ENCODE results near the gene MAX. TPM values are rescaled to one million over a fixed set of nuclear protein-coding genes. Genes with fewer than 3 reads are reported as not detected.

The MAX gene
- total RNA-seq, 1 experiment from 2014 or later = 68.9 TPM

DNA sequence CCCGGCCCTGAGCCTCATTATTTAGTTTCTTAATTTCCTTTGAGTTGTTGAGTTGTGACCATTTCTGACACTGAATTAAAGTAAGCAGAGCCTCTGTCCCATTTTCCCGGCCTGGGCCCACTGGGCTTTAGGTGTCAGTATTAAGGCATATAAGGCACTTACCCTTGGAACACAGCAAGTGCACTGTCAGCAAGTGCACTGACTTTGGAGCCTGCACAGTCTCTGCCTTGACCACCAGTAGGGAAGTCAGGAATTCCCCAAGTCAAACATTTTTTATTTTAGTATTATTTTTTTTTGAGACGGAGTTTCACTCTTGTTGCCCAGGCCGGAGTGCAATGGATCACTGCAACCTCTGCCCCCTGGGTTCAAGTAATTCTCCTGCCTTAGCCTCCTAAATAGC lies 56.6 kb downstream of the MAX start:
- Histone ChIP-seq H4K20me1 (ENCODE audit: low read length) (no peaks in the 10 kb centered on the region), H3K27me3 (ENCODE audit: low read length) (no peaks in the 10 kb centered on the region), H3K9ac (ENCODE audit: low read length) (no peak overlapping the region), H2AFZ (ENCODE audit: low read length) (no peak overlapping the region), H3F3A (ENCODE audit: low read length, unreplicated experiment) (no peaks in the 10 kb centered on the region), H3K4me2 (ENCODE audit: low read length) (no peak overlapping the region), H3K9me2 (replicated peaks; ENCODE audit: low read length) (no peaks in the 10 kb centered on the region), H3K4me3 (ENCODE audit: low read length) (no peak overlapping the region), H3K79me2 (ENCODE audit: low read length) (no peaks in the 10 kb centered on the region), H3K36me3 (ENCODE audit: low read depth, low read length) (peaks cover 10% of the 10 kb centered on the region), H3K27ac (ENCODE audit: low read length) (no peak overlapping the region), H3K9me3 (ENCODE audit: low read length) (no peaks in the 10 kb centered on the region), H3K4me1 (ENCODE audit: insufficient read depth, low read length) (0 out of 2 replicates have a peak, but pooled peaks cover 5% of the 10 kb centered on the region)
- CTCF ChIA-PET = no interaction called here
- POLR2A ChIA-PET (ENCODE audit: unreplicated experiment) = no interaction called here
- intact Hi-C loops (cut with micrococcal nuclease) = no loop called here
- TF ChIP-seq EZH2phosphoT487 (IDR thresholded peaks at IDR 0.05; ENCODE audit: borderline replicate concordance, low read length) (no peak), EZH2 (IDR thresholded peaks at IDR 0.05; ENCODE audit: low read length, unreplicated experiment) (no peak)
- TF ChIP-seq, protein P1, sequence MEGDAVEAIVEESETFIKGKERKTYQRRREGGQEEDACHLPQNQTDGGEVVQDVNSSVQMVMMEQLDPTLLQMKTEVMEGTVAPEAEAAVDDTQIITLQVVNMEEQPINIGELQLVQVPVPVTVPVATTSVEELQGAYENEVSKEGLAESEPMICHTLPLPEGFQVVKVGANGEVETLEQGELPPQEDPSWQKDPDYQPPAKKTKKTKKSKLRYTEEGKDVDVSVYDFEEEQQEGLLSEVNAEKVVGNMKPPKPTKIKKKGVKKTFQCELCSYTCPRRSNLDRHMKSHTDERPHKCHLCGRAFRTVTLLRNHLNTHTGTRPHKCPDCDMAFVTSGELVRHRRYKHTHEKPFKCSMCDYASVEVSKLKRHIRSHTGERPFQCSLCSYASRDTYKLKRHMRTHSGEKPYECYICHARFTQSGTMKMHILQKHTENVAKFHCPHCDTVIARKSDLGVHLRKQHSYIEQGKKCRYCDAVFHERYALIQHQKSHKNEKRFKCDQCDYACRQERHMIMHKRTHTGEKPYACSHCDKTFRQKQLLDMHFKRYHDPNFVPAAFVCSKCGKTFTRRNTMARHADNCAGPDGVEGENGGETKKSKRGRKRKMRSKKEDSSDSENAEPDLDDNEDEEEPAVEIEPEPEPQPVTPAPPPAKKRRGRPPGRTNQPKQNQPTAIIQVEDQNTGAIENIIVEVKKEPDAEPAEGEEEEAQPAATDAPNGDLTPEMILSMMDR (conservative IDR thresholded peaks at IDR 0.05; ENCODE audit: low read depth, low read length) = no peak
- DNase-seq (no peak), ATAC-seq (no peak)
- no TSS peak for BruUV-seq (replicated peaks)

DNA sequence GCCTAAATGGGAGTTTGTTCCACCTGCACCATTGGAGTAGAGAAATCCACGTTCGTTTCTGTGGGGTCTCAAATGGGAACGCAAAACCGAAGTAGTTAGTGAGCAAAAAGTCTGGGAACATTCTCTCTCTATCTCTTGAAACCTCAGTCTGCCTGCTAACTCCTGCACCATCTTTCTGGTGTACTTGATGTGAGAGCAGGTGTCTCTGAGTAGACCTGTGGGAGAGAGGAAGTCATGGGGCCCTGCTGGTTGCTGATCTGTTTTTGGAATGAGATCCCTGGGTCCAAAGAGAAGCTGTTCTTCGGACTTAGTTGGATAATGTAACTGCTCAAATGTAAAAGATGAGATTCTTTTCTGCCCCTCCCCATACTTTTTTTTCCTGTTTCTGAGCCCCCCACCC lies 57.3 kb downstream of the MAX start:
- Histone ChIP-seq H3K36me3 (ENCODE audit: low read depth, low read length) (peaks cover 13% of the 10 kb centered on the region), H3K79me2 (ENCODE audit: low read length) (no peaks in the 10 kb centered on the region), H4K20me1 (ENCODE audit: low read length) (no peaks in the 10 kb centered on the region), H3K9me3 (ENCODE audit: low read length) (no peaks in the 10 kb centered on the region), H3F3A (ENCODE audit: low read length, unreplicated experiment) (no peaks in the 10 kb centered on the region), H3K4me3 (ENCODE audit: low read length) (no peak overlapping the region), H3K9ac (ENCODE audit: low read length) (no peak overlapping the region), H3K9me2 (replicated peaks; ENCODE audit: low read length) (no peaks in the 10 kb centered on the region), H3K27ac (ENCODE audit: low read length) (no peak overlapping the region), H2AFZ (ENCODE audit: low read length) (no peak overlapping the region), H3K27me3 (ENCODE audit: low read length) (no peaks in the 10 kb centered on the region), H3K4me2 (ENCODE audit: low read length) (no peak overlapping the region), H3K4me1 (ENCODE audit: insufficient read depth, low read length) (0 out of 2 replicates have a peak, but pooled peaks cover 5% of the 10 kb centered on the region)
- ATAC-seq = no peak
- intact Hi-C loops (cut with micrococcal nuclease) = no loop called here
- TF ChIP-seq, protein P1 (conservative IDR thresholded peaks at IDR 0.05; ENCODE audit: low read depth, low read length) = no peak
- TF ChIP-seq EZH2phosphoT487 (IDR thresholded peaks at IDR 0.05; ENCODE audit: borderline replicate concordance, low read length) = no peak
- TF ChIP-seq EZH2 (IDR thresholded peaks at IDR 0.05; ENCODE audit: low read length, unreplicated experiment) = no peak
- CTCF ChIA-PET = no interaction called here
- BruUV-seq (replicated peaks) = no TSS peak
- POLR2A ChIA-PET (ENCODE audit: unreplicated experiment) = no interaction called here
- DNase-seq = no peak

- no TSS peak for BruUV-seq (replicated peaks)
Observed at GRCh38 chr14:65044596-65044959, 57.7 kb downstream of the MAX start.

More at GRCh38 chr14:65044596-65044959, 57.7 kb downstream of the MAX start:
- H4K20me1 ChIP-seq (ENCODE audit: low read length) = no peaks in the 10 kb centered on the region
- DNase-seq = no peak
- no peak overlapping the region for H2AFZ ChIP-seq (ENCODE audit: low read length)
- H3K27me3 ChIP-seq (ENCODE audit: low read length) = no peaks in the 10 kb centered on the region
- H3F3A ChIP-seq (ENCODE audit: low read length, unreplicated experiment) = no peaks in the 10 kb centered on the region
- no peak overlapping the region for H3K9ac ChIP-seq (ENCODE audit: low read length)
- no peaks in the 10 kb centered on the region for H3K79me2 ChIP-seq (ENCODE audit: low read length)
- H3K27ac ChIP-seq (ENCODE audit: low read length) = no peak overlapping the region
- H3K9me3 ChIP-seq (ENCODE audit: low read length) = no peaks in the 10 kb centered on the region
- H3K9me2 ChIP-seq (replicated peaks; ENCODE audit: low read length) = no peaks in the 10 kb centered on the region
- ChIA-PET CTCF (no interaction called here), POLR2A (ENCODE audit: unreplicated experiment) (no interaction called here)
- H3K4me1 ChIP-seq (ENCODE audit: insufficient read depth, low read length) = 0 out of 2 replicates have a peak, but pooled peaks cover 5% of the 10 kb centered on the region
- H3K36me3 ChIP-seq (ENCODE audit: low read depth, low read length) = peaks cover 13% of the 10 kb centered on the region; the same call in 1 of the 2 replicates
- ATAC-seq = no peak
- TF ChIP-seq, protein P1 (conservative IDR thresholded peaks at IDR 0.05; ENCODE audit: low read depth, low read length) = no peak
- TF ChIP-seq EZH2 (IDR thresholded peaks at IDR 0.05; ENCODE audit: low read length, unreplicated experiment) (no peak), EZH2phosphoT487 (IDR thresholded peaks at IDR 0.05; ENCODE audit: borderline replicate concordance, low read length) (no peak)
- H3K4me3 ChIP-seq (ENCODE audit: low read length) = no peak overlapping the region
- intact Hi-C loops (cut with micrococcal nuclease) = no loop called here
- no peak overlapping the region for H3K4me2 ChIP-seq (ENCODE audit: low read length)
